ENCODE measurements around the gene ZDHHC11.
"Not testable (repeated sequence)": the region's sequence is repeated elsewhere in the genome, so short reads cannot be mapped to it uniquely, and the experiment has no call there.

ZDHHC11 gene

GRCh38 chr5:798505-799138 lies 52.2 kb downstream of the ZDHHC11 start:
- DNase-seq = not testable (repeated sequence)

GRCh38 chr5:797986-798385 lies 52.8 kb downstream of the ZDHHC11 start:
- DNase-seq = not testable (repeated sequence)

- not testable (repeated sequence) for DNase-seq
Observed at GRCh38 chr5:795873-796272, 54.9 kb downstream of the ZDHHC11 start.

GRCh38 chr5:794948-795347 lies 55.8 kb downstream of the ZDHHC11 start:
- not testable (repeated sequence) for DNase-seq

- DNase-seq = not testable (repeated sequence)
Observed at GRCh38 chr5:788703-789102, 62.1 kb downstream of the ZDHHC11 start.

- not testable (repeated sequence) for DNase-seq
Observed at GRCh38 chr5:787857-788233, 62.9 kb downstream of the ZDHHC11 start.

GRCh38 chr5:787224-787856 lies 63.4 kb downstream of the ZDHHC11 start:
- DNase-seq = not testable (repeated sequence)

- DNase-seq = not testable (repeated sequence)
Observed at GRCh38 chr5:785181-785705, 65.5 kb downstream of the ZDHHC11 start.

GRCh38 chr5:784428-785177 lies 66.2 kb downstream of the ZDHHC11 start, which contains the start of gene ZDHHC11B:
ZDHHC11B (minus strand) TSS chr5:784729; CDS start chr5:766919, 17,810 bp downstream.
- DNase-seq = peak; percentile 6

- DNase-seq = not testable (repeated sequence)
Observed at GRCh38 chr5:783881-784427, 66.8 kb downstream of the ZDHHC11 start.

- DNase-seq = not testable (repeated sequence)
Observed at GRCh38 chr5:783049-783802, 67.6 kb downstream of the ZDHHC11 start.

- not testable (repeated sequence) for DNase-seq
Observed at GRCh38 chr5:782356-782755, 68.4 kb downstream of the ZDHHC11 start.

- not testable (repeated sequence) for DNase-seq
Observed at GRCh38 chr5:780571-780970, 70.2 kb downstream of the ZDHHC11 start.

GRCh38 chr5:778967-779366 lies 71.8 kb downstream of the ZDHHC11 start:
- DNase-seq = not testable (repeated sequence)

- DNase-seq = not testable (repeated sequence)
Observed at GRCh38 chr5:778421-778820, 72.4 kb downstream of the ZDHHC11 start.

GRCh38 chr5:777756-778161 lies 73.0 kb downstream of the ZDHHC11 start:
- no peak for DNase-seq

GRCh38 chr5:776862-777711 lies 73.7 kb downstream of the ZDHHC11 start:
- DNase-seq = no peak

GRCh38 chr5:775961-776861 lies 74.6 kb downstream of the ZDHHC11 start:
- DNase-seq = no peak

- not testable (repeated sequence) for DNase-seq
Observed at GRCh38 chr5:775595-775960, 75.2 kb downstream of the ZDHHC11 start.

- not testable (repeated sequence) for DNase-seq
Observed at GRCh38 chr5:774854-775505, 75.8 kb downstream of the ZDHHC11 start.

Data from NCI-H1417 treated with DMSO at 0.1 percent for 48 hours (cell line).